Upper lobe of left lung (tissue), 4 donors: Measurements from ENCODE around the gene CNN1.

Experiments
- CTCF ChIP-seq, 6 experiments: fragments of 450-650 bp in 4 of 6; fragments of 200-600 bp in 2 of 6; sonication (generic) in 2 of 6; IDR thresholded peaks; one replicate each; pipeline ENCODE4 v1.5.1; 2016 to 2019; ENCODE audit warnings: antibody characterized with exemption in 6 of 6
- POLR2A ChIP-seq, 4 donors: fragments of 450-650 bp; IDR thresholded peaks; one replicate each; pipeline ENCODE4 v1.5.1; 2016 to 2017; ENCODE audit warnings: antibody characterized with exemption in 4 of 4, mild to moderate bottlenecking in 2 of 4
- POLR2AphosphoS5 ChIP-seq, 2 donors: sonication (generic); formaldehyde crosslinking; IDR thresholded peaks; one replicate each; pipeline ENCODE4 v1.5.1; 2017; ENCODE audit warnings: antibody characterized with exemption in 2 of 2

DNA sequence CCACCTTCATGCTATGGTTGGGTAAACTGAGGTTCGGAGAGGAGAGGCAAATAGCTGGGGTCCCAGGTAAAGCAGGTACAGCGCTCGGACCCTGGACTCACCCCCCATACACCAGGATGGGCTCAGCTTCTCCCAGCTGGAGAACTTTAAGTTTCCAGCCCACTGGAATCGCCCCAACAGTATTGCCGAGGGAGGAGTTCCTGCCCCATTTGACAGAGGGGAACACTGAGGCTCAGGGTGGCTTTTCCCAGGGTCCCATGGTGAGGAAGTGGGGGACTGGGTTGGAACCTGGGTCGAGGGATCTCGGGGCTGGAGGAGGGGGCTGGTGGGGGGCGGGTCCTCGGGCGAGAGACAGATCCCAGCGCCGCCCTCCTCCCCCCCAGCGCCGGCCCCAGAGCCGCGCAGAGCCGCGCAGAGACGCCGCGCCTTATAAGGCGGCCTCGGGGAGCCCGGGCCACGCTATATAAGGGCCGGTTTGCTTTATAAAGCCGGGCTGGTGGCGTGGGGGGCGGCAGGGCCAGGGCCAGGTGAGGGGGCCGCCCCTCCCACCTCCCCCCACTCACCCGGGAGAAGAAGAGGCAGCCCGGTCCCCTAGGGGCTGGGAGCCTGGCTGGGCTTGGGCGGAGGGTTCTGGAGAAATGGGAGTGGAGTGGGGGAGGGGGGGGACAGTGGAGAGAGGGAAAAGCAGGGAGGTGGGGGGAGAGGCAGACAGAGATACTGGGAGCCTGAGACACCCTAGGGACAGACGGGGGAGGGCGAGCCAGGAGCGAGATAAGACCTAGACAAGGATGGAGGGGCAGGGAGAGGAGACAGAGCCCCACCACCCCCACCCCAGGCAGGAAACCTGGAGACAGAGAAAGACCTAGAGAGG lies 1.1 kb downstream of the CNN1 start:
- TF ChIP-seq CTCF (IDR thresholded peaks at IDR 0.05) (no peak), POLR2A (IDR thresholded peaks at IDR 0.05) (no peak), POLR2AphosphoS5 (IDR thresholded peaks at IDR 0.05) (no peak)
